Gastroesophageal sphincter (tissue), 4 donors: Measurements from ENCODE around the gene SMCO2. TPM values are rescaled to one million over a fixed set of nuclear protein-coding genes. Genes with fewer than 3 reads are reported as not detected.

Source experiments
- ATAC-seq: fragments of 150-250 bp; one replicate; pipeline ENCODE4 v1.9.1; 2016; ENCODE audit warnings: mild to moderate bottlenecking, moderate library complexity
- H3K27ac ChIP-seq, 4 donors: fragments of 200-600 bp; sonication (generic) in 3 of 4; 1 replicate in 3 of 4; 2 replicates in 1 of 4; pipeline ENCODE4 v1.5.1; 2016 to 2019
- H3K27me3 ChIP-seq: fragments of 200-600 bp; sonication (generic); one replicate; pipeline ENCODE4 v1.5.1; 2019
- H3K36me3 ChIP-seq, 2 donors: fragments of 200-600 bp; sonication (generic); one replicate each; pipeline ENCODE4 v1.5.1; 2019; ENCODE audit warnings: control low read depth in 1 of 2
- H3K4me1 ChIP-seq, 3 donors: fragments of 200-600 bp; sonication (generic); 1 replicate in 2 of 3; 2 replicates in 1 of 3; pipeline ENCODE4 v1.5.1; 2016 to 2019; ENCODE audit warnings: control low read depth in 2 of 3
- H3K4me3 ChIP-seq, 2 donors: fragments of 200-600 bp; sonication (generic); one replicate each; pipeline ENCODE4 v1.5.1; 2019; ENCODE audit warnings: mild to moderate bottlenecking in 1 of 2, moderate library complexity in 1 of 2
- H3K9me3 ChIP-seq, 3 donors: fragments of 200-600 bp; sonication (generic); one replicate each; pipeline ENCODE4 v1.5.1; 2017 to 2019; ENCODE audit warnings: control low read depth in 2 of 3
- EP300 ChIP-seq: sonication (generic); formaldehyde crosslinking; IDR thresholded peaks from one replicate; pipeline ENCODE4 v1.6.1; 2017; ENCODE audit warnings: antibody characterized with exemption, mild to moderate bottlenecking
- POLR2A ChIP-seq, 2 donors: fragments of 450-650 bp; IDR thresholded peaks; one replicate each; pipeline ENCODE4 v1.6.1; 2017; ENCODE audit warnings: antibody characterized with exemption in 2 of 2, mild to moderate bottlenecking in 2 of 2, moderate library complexity in 1 of 2
- POLR2AphosphoS5 ChIP-seq: sonication (generic); formaldehyde crosslinking; IDR thresholded peaks from one replicate; pipeline ENCODE4 v1.6.1; 2017; ENCODE audit warnings: antibody characterized with exemption
- WGBS, 2 donors: methylation state at CpG; one replicate each; pipeline ENCODE4 v1.1.5; 2018; ENCODE audit warnings: low coverage in 1 of 2; 5-methylcytosine and 5-hydroxymethylcytosine counted together
- total RNA-seq, 4 donors: library from RNA; depleted of rRNA; stranded (reverse); fragments of >200 nt; gene quantifications; one replicate each; pipeline ENCODE4 v1.1.0, GENCODE V29; 2016
- TF ChIP-seq, protein P1 (sequence below), 4 experiments: fragments of 200-600 bp in 2 of 4; fragments of 450-650 bp in 2 of 4; sonication (generic) in 1 of 4; IDR thresholded peaks; one replicate each; pipeline ENCODE4 v1.5.1; 2017 to 2019; ENCODE audit warnings: antibody characterized with exemption in 4 of 4, mild to moderate bottlenecking in 2 of 4, moderate library complexity in 2 of 4

Gene SMCO2
- total RNA-seq, 4 donors from 2014 or later: not detected

DNA sequence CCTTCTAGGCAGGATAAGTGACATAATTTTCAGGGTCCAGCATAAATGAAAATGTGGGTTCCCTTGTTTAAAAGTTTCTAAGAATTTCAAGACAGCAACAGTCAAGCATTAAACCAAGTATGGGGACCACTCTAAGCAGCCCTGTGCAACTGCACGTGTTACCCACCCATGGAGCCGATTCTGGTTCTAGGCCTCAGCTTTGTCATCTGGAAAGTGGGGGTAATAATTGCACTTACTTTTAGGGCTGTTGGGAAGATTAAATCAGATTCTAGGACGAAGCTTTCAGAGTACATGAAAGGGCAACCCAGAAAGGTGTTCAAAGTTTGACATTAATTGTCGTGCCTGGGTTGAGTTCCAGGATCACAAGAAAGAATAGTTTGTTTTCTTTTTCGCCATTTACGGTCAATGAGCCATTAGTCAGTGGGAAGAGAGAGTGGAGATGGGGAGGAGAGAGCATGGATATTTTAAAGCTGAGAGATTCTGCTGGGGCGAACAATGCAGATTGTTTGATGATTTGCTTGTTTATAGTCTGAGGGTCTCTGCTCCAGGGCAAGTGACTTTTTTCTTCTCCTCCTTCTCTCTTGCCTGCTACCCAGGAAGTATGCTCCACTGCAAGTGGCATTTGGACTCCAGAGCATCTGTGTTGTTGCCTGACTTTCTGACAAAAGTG, 66.8 kb downstream of the SMCO2 start:
- Histone ChIP-seq H3K9me3 (no peaks in the 10 kb centered on the region), H3K27ac (peak overlapping the region in 1 of 4 donors; percentile 44), H3K4me3 (no peak overlapping the region), H3K4me1 (peaks cover 8 to 17% (median 9%) of the 10 kb centered on the region in 3 donors), H3K36me3 (no peaks in the 10 kb centered on the region), H3K27me3 (no peaks in the 10 kb centered on the region)
- ATAC-seq: no peak
- TF ChIP-seq, protein P1, sequence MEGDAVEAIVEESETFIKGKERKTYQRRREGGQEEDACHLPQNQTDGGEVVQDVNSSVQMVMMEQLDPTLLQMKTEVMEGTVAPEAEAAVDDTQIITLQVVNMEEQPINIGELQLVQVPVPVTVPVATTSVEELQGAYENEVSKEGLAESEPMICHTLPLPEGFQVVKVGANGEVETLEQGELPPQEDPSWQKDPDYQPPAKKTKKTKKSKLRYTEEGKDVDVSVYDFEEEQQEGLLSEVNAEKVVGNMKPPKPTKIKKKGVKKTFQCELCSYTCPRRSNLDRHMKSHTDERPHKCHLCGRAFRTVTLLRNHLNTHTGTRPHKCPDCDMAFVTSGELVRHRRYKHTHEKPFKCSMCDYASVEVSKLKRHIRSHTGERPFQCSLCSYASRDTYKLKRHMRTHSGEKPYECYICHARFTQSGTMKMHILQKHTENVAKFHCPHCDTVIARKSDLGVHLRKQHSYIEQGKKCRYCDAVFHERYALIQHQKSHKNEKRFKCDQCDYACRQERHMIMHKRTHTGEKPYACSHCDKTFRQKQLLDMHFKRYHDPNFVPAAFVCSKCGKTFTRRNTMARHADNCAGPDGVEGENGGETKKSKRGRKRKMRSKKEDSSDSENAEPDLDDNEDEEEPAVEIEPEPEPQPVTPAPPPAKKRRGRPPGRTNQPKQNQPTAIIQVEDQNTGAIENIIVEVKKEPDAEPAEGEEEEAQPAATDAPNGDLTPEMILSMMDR (IDR thresholded peaks at IDR 0.05): no peak
- TF ChIP-seq POLR2A (IDR thresholded peaks at IDR 0.05) (no peak), POLR2AphosphoS5 (no peak), EP300 (no peak)
- 56 to 66% methylated on average over 4 of the region's 7 CpGs for WGBS, 2 donors

DNA sequence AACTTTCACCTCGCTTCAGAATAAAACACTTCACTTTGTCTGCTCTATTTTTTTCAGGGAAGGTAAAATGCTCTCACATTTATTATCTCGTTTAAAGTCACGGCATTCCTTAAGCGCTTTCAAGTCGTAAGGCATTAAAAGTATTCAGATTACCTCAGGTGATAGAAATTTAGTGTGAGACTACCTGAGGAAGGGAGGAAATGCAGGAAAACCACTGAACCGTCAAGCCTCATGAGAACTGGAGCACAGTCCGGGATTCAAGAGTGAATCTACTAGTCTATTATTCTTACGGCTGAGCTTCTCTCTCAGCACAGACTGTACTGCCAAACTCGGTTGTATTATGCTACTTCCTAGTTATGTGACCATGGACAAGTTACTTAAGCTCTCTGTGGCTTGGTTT, 69.1 kb downstream of the SMCO2 start:
- H3K27me3 ChIP-seq: no peaks in the 10 kb centered on the region
- H3K4me3 ChIP-seq: no peak overlapping the region

DNA sequence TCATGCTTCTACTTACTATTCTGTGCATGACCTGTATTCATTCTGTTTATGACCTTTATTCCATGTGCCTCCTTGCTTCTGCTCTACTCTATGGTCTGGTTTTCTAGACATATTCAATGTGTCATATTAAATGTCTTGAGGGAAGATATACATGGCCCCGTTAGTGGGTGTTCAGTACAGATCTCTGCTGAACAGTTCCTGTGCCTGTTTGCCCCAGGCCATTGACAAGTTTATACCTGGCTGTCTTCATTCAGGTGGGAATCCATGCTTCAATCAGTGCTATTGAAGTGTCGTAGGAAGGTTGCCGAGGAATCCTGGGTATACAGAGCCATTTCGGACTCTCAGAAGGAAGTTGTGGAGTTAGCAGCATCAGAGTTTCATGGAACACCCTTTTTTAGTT, 70.1 kb downstream of the SMCO2 start:
- WGBS, 2 donors: 79% methylated on average over 4 of the region's 4 CpGs; no CpG with 5 or more reads in 1 of the 2 donors
- Histone ChIP-seq H3K36me3 (no peaks in the 10 kb centered on the region), H3K9me3 (no peaks in the 10 kb centered on the region), H3K4me1 (peaks cover 3 to 20% (median 6%) of the 10 kb centered on the region in 3 donors), H3K27ac (no peak overlapping the region), H3K4me3 (no peak overlapping the region), H3K27me3 (no peaks in the 10 kb centered on the region)
- ATAC-seq: no peak
- TF ChIP-seq EP300 (no peak), POLR2AphosphoS5 (no peak), POLR2A (IDR thresholded peaks at IDR 0.05) (no peak)
- TF ChIP-seq, protein P1 (IDR thresholded peaks at IDR 0.05): no peak

More for the DNA sequence above, 69.1 kb downstream of the SMCO2 start:
- Histone ChIP-seq H3K36me3 (no peaks in the 10 kb centered on the region), H3K27ac (no peak overlapping the region), H3K9me3 (no peaks in the 10 kb centered on the region), H3K4me1 (peaks cover 8 to 20% (median 9%) of the 10 kb centered on the region in 3 donors)
- WGBS, 2 donors: 73 to 87% methylated on average over 7 to 9 of the region's 9 CpGs
- TF ChIP-seq POLR2A (IDR thresholded peaks at IDR 0.05) (no peak), POLR2AphosphoS5 (no peak), EP300 (no peak)
- TF ChIP-seq, protein P1 (IDR thresholded peaks at IDR 0.05): no peak
- ATAC-seq: no peak

DNA sequence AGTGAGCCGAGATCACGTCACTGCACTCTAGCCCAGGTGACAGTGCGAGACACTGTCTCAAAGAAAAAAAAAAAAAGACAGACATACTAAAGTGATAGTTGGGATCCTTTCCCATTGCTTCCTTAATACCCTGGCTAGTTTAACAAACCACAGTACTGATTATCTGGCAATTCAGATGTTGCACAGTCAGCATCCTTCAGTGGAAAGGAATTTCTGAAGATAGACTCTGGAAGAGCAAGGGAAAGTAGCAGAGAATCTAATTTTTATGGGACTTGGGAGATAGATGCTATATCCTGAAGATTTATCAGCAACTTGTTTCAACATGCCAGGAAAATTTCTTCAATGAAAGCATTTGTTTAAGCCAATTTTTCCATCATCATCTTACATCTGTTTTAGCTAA, 71.0 kb downstream of the SMCO2 start:
- Histone ChIP-seq H3K4me1 (peaks cover 0 to 18% (median 4%) of the 10 kb centered on the region in 3 donors), H3K9me3 (no peaks in the 10 kb centered on the region), H3K27ac (no peak overlapping the region), H3K27me3 (no peaks in the 10 kb centered on the region), H3K36me3 (no peaks in the 10 kb centered on the region), H3K4me3 (no peak overlapping the region)
- TF ChIP-seq POLR2A (IDR thresholded peaks at IDR 0.05) (no peak), POLR2AphosphoS5 (no peak), EP300 (no peak)
- TF ChIP-seq, protein P1 (IDR thresholded peaks at IDR 0.05): no peak
- no peak for ATAC-seq
- 85 to 90% methylated on average over 3 of the region's 3 CpGs for WGBS, 2 donors

DNA sequence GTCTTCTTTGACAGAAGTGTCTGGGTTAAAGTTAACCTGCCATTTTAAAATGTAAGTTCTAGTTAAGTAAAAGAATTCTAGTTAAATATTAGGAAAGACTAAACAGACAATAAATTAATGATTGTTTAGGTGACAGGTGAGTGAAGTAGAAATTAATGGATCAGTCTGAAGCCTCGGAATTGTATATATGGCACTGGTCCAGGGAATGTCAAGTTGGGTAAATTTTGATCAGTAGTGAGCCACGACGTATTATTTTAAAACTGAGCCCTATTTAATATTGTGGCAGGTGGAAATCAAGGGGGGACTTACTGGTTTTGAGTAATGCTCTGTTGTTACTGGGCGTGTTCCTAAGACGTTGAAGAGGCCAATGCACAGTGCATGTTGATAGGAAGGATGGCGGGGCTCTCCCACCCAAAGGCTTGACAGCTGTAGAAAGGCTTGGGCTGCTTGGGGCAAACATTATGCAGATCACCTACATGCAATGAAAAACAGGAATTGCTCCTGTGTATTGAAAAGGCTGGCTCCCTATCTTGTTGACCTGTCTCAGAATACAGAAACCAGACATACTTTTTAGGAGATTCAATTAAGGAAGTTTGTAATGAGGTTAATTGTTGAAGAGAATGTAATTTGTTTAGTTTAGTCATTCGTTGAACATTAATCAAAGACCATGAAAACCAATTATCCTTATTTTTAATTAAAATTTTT, 71.6 kb downstream of the SMCO2 start:
- H3K27me3 ChIP-seq: no peaks in the 10 kb centered on the region
- TF ChIP-seq EP300 (no peak), POLR2A (IDR thresholded peaks at IDR 0.05) (no peak), POLR2AphosphoS5 (no peak)
- TF ChIP-seq, protein P1 (IDR thresholded peaks at IDR 0.05): no peak
- peaks cover 3 to 23% (median 4%) of the 10 kb centered on the region in 3 donors for H3K4me1 ChIP-seq
- no peak overlapping the region for H3K27ac ChIP-seq
- H3K4me3 ChIP-seq: no peak overlapping the region
- H3K36me3 ChIP-seq: no peaks in the 10 kb centered on the region
- no peak for ATAC-seq
- 60 to 70% methylated on average over 6 to 7 of the region's 7 CpGs for WGBS, 2 donors
- no peaks in the 10 kb centered on the region for H3K9me3 ChIP-seq
